ENCODE results near the gene ZNF662.

The ZNF662 gene

GRCh38 chr3:42942693-42943092 is 36.8 kb downstream of the ZNF662 start:
- in situ Hi-C loops (cut with MboI; ENCODE audit: low pct_unique_long_range_greater_than_20kb, low sequenced_read_pairs, unreplicated experiment), result no loop called here
- TF ChIP-seq CTCF (IDR thresholded peaks at IDR 0.05; ENCODE audit: extremely low read depth, insufficient read depth, missing control alignments), result no peak
- DNase-seq (ENCODE audit: low spot score), result no peak

- DNase-seq (ENCODE audit: low spot score), result no peak
- in situ Hi-C loops (cut with MboI; ENCODE audit: low pct_unique_long_range_greater_than_20kb, low sequenced_read_pairs, unreplicated experiment), result no loop called here
- no peak for TF ChIP-seq CTCF (IDR thresholded peaks at IDR 0.05; ENCODE audit: extremely low read depth, insufficient read depth, missing control alignments)
Observed at GRCh38 chr3:42946050-42946449, 40.1 kb downstream of the ZNF662 start.

GRCh38 chr3:42957573-42957972 is 51.6 kb downstream of the ZNF662 start:
- in situ Hi-C loops (cut with MboI; ENCODE audit: low pct_unique_long_range_greater_than_20kb, low sequenced_read_pairs, unreplicated experiment), result loop anchor here (25.0 kb wide), 2 partner anchors 430 to 555 kb away; no protein-coding TSS in a partner anchor
- no peak for DNase-seq (ENCODE audit: low spot score)
- TF ChIP-seq CTCF (IDR thresholded peaks at IDR 0.05; ENCODE audit: extremely low read depth, insufficient read depth, missing control alignments), result no peak

- DNase-seq (ENCODE audit: low spot score), result no peak
- TF ChIP-seq CTCF (IDR thresholded peaks at IDR 0.05; ENCODE audit: extremely low read depth, insufficient read depth, missing control alignments), result no peak
- in situ Hi-C loops (cut with MboI; ENCODE audit: low pct_unique_long_range_greater_than_20kb, low sequenced_read_pairs, unreplicated experiment), result loop anchor here (25.0 kb wide), 2 partner anchors 427 to 552 kb away; no protein-coding TSS in a partner anchor
Observed at GRCh38 chr3:42960282-42960681, 54.3 kb downstream of the ZNF662 start.

GRCh38 chr3:42960786-42961185 is 54.8 kb downstream of the ZNF662 start:
- TF ChIP-seq CTCF (IDR thresholded peaks at IDR 0.05; ENCODE audit: extremely low read depth, insufficient read depth, missing control alignments), result no peak
- in situ Hi-C loops (cut with MboI; ENCODE audit: low pct_unique_long_range_greater_than_20kb, low sequenced_read_pairs, unreplicated experiment), result loop anchor here (25.0 kb wide), 2 partner anchors 427 to 552 kb away; no protein-coding TSS in a partner anchor

GRCh38 chr3:42961633-42962032 is 55.7 kb downstream of the ZNF662 start:
- TF ChIP-seq CTCF (IDR thresholded peaks at IDR 0.05; ENCODE audit: extremely low read depth, insufficient read depth, missing control alignments), result peak; percentile 46
- in situ Hi-C loops (cut with MboI; ENCODE audit: low pct_unique_long_range_greater_than_20kb, low sequenced_read_pairs, unreplicated experiment), result loop anchor here (25.0 kb wide), 2 partner anchors 426 to 551 kb away; no protein-coding TSS in a partner anchor

More at GRCh38 chr3:42960786-42961185, 54.8 kb downstream of the ZNF662 start:
- no peak for DNase-seq (ENCODE audit: low spot score)

More at GRCh38 chr3:42961633-42962032, 55.7 kb downstream of the ZNF662 start:
- peak; percentile 39 for DNase-seq (ENCODE audit: low spot score)
